ENCODE data around the gene PIGV.

The PIGV gene

GRCh38 chr1:26787706-26788514, at the start of gene PIGV:
PIGV (plus strand) TSS chr1:26787950; CDS start chr1:26790816, 2,866 bp downstream.
- peak; percentile 87 for DNase-seq

- no peak for DNase-seq
These were observed 48.3 kb upstream of the PIGV start for GRCh38 chr1:26739329-26739914.

- no peak for DNase-seq
These were observed 47.6 kb upstream of the PIGV start for GRCh38 chr1:26740023-26740634.

GRCh38 chr1:26740952-26741351, 46.8 kb upstream of the PIGV start:
- no peak for DNase-seq

- DNase-seq = no peak
These were observed 44.2 kb upstream of the PIGV start for GRCh38 chr1:26743426-26744059.

GRCh38 chr1:26744075-26744959, 43.4 kb upstream of the PIGV start:
- DNase-seq = peak; percentile 90

- DNase-seq = peak; percentile 37
These were observed 42.6 kb upstream of the PIGV start for GRCh38 chr1:26745191-26745590.

GRCh38 chr1:26747048-26747447, 40.7 kb upstream of the PIGV start:
- no peak for DNase-seq

GRCh38 chr1:26748351-26748750, 39.4 kb upstream of the PIGV start:
- no peak for DNase-seq

- DNase-seq = no peak
These were observed 38.3 kb upstream of the PIGV start for GRCh38 chr1:26749458-26749857.

- no peak for DNase-seq
These were observed 37.3 kb upstream of the PIGV start for GRCh38 chr1:26750428-26750827.

GRCh38 chr1:26752519-26752918, 35.2 kb upstream of the PIGV start:
- DNase-seq = no peak

- DNase-seq = no peak
These were observed 33.5 kb upstream of the PIGV start for GRCh38 chr1:26754086-26754874.

- no peak for DNase-seq
These were observed 29.4 kb upstream of the PIGV start for GRCh38 chr1:26758358-26758757.

GRCh38 chr1:26759531-26759930, 28.2 kb upstream of the PIGV start:
- DNase-seq = no peak

- DNase-seq = no peak
These were observed 26.5 kb upstream of the PIGV start for GRCh38 chr1:26761217-26761616.

GRCh38 chr1:26767714-26768113, 20.0 kb upstream of the PIGV start:
- DNase-seq = no peak

- peak; percentile 87 for DNase-seq
These were observed 19.0 kb upstream of the PIGV start for GRCh38 chr1:26768755-26769154.

- DNase-seq = no peak
These were observed 16.5 kb upstream of the PIGV start for GRCh38 chr1:26771285-26771642.

- peak; percentile 98 for DNase-seq
These were observed 16.0 kb upstream of the PIGV start for GRCh38 chr1:26771643-26772321.

- peak; percentile 100 for DNase-seq
These were observed 15.1 kb upstream of the PIGV start for GRCh38 chr1:26772687-26773086.

All from fibroblast of skin of right quadriceps (primary cell).